ENCODE data around the gene KLRF2.

The KLRF2 gene

DNA sequence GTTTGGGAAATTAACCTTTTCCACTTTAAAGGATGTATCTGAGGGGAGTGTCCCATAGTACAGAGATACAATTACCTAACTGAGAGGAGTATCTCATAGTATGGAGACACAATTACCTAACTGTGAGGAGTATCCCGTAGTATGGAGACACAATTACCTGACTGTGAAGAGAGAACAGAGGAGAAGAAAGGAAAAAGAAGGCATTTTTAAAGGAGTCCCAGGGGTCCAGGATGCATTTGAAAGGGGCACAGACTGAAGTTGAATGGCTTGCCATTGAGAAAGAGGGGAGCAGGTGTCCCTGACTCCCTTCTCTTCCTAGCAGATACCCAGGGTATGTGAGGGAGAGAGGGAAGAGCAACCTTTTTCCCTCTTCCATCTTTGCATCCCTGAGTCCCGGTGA lies 17.9 kb downstream of the KLRF2 start:
- Histone ChIP-seq H3K27ac (no peak overlapping the region), H3K4me3 (IDR thresholded peaks at IDR 0.05; ENCODE audit: insufficient read depth, low read depth, low read length) (no peak overlapping the region), H3K36me3 (ENCODE audit: insufficient read depth) (no peaks in the 10 kb centered on the region), H3K79me2 (ENCODE audit: insufficient read depth, low read depth) (no peaks in the 10 kb centered on the region), H3K27me3 (ENCODE audit: insufficient read depth, low read depth) (no peaks in the 10 kb centered on the region), H3K4me2 (no peak overlapping the region), H2AFZ (ENCODE audit: low read depth) (no peak overlapping the region), H4K20me1 (ENCODE audit: insufficient read depth) (no peaks in the 10 kb centered on the region), H3K9ac (no peak overlapping the region), H3K4me1 (ENCODE audit: low read depth, poor library complexity, severe bottlenecking) (no peaks in the 10 kb centered on the region)
- TF ChIP-seq, protein P1, sequence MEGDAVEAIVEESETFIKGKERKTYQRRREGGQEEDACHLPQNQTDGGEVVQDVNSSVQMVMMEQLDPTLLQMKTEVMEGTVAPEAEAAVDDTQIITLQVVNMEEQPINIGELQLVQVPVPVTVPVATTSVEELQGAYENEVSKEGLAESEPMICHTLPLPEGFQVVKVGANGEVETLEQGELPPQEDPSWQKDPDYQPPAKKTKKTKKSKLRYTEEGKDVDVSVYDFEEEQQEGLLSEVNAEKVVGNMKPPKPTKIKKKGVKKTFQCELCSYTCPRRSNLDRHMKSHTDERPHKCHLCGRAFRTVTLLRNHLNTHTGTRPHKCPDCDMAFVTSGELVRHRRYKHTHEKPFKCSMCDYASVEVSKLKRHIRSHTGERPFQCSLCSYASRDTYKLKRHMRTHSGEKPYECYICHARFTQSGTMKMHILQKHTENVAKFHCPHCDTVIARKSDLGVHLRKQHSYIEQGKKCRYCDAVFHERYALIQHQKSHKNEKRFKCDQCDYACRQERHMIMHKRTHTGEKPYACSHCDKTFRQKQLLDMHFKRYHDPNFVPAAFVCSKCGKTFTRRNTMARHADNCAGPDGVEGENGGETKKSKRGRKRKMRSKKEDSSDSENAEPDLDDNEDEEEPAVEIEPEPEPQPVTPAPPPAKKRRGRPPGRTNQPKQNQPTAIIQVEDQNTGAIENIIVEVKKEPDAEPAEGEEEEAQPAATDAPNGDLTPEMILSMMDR (conservative IDR thresholded peaks at IDR 0.05; ENCODE audit: low read depth, low read length) = no peak

DNA sequence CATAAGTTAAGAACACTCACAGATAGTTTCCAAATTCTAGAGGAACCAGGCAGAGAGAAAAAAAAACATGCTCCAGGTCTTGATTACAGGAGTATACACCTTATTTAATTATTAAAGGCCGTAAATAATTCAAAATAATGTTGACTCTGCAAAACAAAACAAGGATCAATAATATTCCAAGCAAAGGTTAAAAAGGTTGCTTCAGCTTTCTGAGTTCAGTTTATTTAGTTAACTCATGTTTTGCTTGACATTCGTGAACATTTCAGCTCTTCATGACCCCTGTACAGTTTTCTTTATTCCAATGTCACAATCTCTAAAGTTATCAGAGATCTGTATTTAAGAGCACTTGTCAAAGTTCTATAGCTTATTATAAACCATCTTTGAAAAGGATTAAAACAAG lies 19.6 kb downstream of the KLRF2 start:
- Histone ChIP-seq H3K27ac (no peak overlapping the region), H3K4me3 (IDR thresholded peaks at IDR 0.05; ENCODE audit: insufficient read depth, low read depth, low read length) (no peak overlapping the region), H2AFZ (ENCODE audit: low read depth) (no peak overlapping the region), H3K4me2 (no peak overlapping the region), H3K4me1 (ENCODE audit: low read depth, poor library complexity, severe bottlenecking) (no peaks in the 10 kb centered on the region), H3K9ac (no peak overlapping the region), H3K79me2 (ENCODE audit: insufficient read depth, low read depth) (no peaks in the 10 kb centered on the region), H3K36me3 (ENCODE audit: insufficient read depth) (no peaks in the 10 kb centered on the region), H4K20me1 (ENCODE audit: insufficient read depth) (no peaks in the 10 kb centered on the region), H3K27me3 (ENCODE audit: insufficient read depth, low read depth) (no peaks in the 10 kb centered on the region)
- TF ChIP-seq, protein P1 (conservative IDR thresholded peaks at IDR 0.05; ENCODE audit: low read depth, low read length) = no peak

DNA sequence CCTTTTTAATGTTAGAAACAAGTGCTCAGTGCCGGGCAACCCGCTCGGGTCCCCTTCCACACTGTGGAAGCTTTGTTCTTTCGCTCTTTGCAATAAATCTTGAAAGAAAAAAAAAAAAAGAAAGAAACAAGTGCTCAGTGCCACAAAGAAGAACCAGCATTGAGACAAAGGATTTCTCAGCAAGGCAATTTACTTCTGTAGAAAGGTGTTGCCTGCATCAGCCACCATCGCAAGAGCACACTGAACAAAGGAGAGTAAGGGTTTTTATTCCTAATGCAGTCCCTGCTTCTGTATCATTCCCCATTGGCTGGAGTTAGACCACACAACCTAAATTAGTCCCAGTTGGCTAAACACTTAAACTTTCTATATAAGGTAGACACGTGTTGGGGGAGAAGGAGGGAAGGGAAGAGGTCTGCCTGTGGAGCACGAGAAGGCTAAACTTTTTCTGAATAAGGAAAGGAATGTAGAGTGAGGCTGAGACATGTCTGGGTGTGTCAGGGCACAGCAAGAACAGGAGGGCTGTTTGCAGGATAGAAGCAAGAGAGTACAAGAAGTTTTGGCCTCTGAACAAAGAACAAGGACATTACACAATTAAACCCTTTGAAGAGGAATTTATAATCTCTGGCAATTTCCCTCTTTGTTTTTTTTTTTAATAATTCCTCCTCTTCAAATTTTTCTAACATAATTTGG lies 21.4 kb downstream of the KLRF2 start:
- Histone ChIP-seq H3K4me2 (no peak overlapping the region), H2AFZ (ENCODE audit: low read depth) (no peak overlapping the region), H3K79me2 (ENCODE audit: insufficient read depth, low read depth) (no peaks in the 10 kb centered on the region)

DNA sequence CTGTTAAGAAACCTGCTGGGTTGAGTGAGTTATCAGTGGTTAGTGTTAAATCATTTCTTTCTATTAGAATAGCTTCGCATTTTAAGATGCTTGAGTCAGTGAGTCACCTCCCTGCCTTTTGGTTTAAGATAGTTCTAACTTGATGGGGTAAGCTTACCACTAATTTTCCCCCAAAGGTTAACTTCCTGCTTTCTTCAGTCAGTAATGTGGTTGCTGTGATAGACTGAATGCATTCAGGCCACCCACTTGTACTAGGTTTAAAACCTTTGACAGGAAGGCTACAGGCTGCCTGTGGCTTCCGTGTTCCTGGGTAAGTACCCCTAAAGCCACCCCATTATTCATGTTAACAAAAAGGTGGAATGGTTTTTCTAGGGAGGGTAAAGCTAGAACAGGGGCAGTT lies 25.6 kb downstream of the KLRF2 start:
- no peaks in the 10 kb centered on the region for H3K27me3 ChIP-seq (ENCODE audit: insufficient read depth, low read depth)
- no peaks in the 10 kb centered on the region for H3K4me1 ChIP-seq (ENCODE audit: low read depth, poor library complexity, severe bottlenecking)
- no peaks in the 10 kb centered on the region for H3K36me3 ChIP-seq (ENCODE audit: insufficient read depth)
- H3K9ac ChIP-seq = no peak overlapping the region
- H3K27ac ChIP-seq = no peak overlapping the region
- TF ChIP-seq, protein P1 (conservative IDR thresholded peaks at IDR 0.05; ENCODE audit: low read depth, low read length) = no peak
- H4K20me1 ChIP-seq (ENCODE audit: insufficient read depth) = no peaks in the 10 kb centered on the region
- no peak overlapping the region for H3K4me3 ChIP-seq (IDR thresholded peaks at IDR 0.05; ENCODE audit: insufficient read depth, low read depth, low read length)
- no peak overlapping the region for H3K4me2 ChIP-seq
- H2AFZ ChIP-seq (ENCODE audit: low read depth) = no peak overlapping the region
- H3K79me2 ChIP-seq (ENCODE audit: insufficient read depth, low read depth) = no peaks in the 10 kb centered on the region

More for the DNA sequence above, 21.4 kb downstream of the KLRF2 start:
- Histone ChIP-seq H3K4me3 (IDR thresholded peaks at IDR 0.05; ENCODE audit: insufficient read depth, low read depth, low read length) (no peak overlapping the region), H3K4me1 (ENCODE audit: low read depth, poor library complexity, severe bottlenecking) (no peaks in the 10 kb centered on the region), H3K27me3 (ENCODE audit: insufficient read depth, low read depth) (no peaks in the 10 kb centered on the region), H3K9ac (no peak overlapping the region), H4K20me1 (ENCODE audit: insufficient read depth) (no peaks in the 10 kb centered on the region), H3K27ac (no peak overlapping the region), H3K36me3 (ENCODE audit: insufficient read depth) (no peaks in the 10 kb centered on the region)
- TF ChIP-seq, protein P1 (conservative IDR thresholded peaks at IDR 0.05; ENCODE audit: low read depth, low read length) = no peak

All from KMS-11 (cell line).